ENCODE results near the gene APH1B.

Gene APH1B

DNA sequence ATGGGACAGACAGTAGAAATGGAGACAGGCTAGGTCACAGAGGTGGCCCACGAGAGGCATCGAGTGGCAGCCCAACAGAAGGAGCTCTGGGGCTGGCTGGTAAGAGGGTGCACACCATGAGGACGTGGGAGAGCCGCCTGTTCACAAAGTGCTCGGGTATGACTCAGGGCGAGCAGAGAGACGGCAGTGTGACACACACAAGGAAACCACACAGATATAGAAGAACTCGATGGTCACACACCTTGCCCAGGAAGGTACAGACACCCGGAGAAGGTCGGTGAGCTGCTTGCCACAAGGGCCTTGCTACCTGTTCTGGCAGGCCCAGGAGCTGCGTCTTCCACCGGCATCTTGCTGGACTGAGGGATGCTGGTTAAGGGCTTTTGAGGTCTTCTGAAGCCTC lies 54.1 kb downstream of the APH1B start:
- Histone ChIP-seq H3K9me3 (ENCODE audit: control insufficient read depth, insufficient read depth, low read length) (no peaks in the 10 kb centered on the region), H3K27me3 (ENCODE audit: control insufficient read depth, insufficient read depth, low read length) (no peaks in the 10 kb centered on the region), H3K4me3 (ENCODE audit: low read depth, low read length) (no peak overlapping the region), H3K4me1 (ENCODE audit: control insufficient read depth, insufficient read depth, low read length) (no peaks in the 10 kb centered on the region), H3K9ac (ENCODE audit: low read depth, low read length) (no peak overlapping the region), H3K36me3 (ENCODE audit: control insufficient read depth, insufficient read depth, low read length) (no peaks in the 10 kb centered on the region), H3K27ac (ENCODE audit: low read depth, low read length) (no peak overlapping the region)

DNA sequence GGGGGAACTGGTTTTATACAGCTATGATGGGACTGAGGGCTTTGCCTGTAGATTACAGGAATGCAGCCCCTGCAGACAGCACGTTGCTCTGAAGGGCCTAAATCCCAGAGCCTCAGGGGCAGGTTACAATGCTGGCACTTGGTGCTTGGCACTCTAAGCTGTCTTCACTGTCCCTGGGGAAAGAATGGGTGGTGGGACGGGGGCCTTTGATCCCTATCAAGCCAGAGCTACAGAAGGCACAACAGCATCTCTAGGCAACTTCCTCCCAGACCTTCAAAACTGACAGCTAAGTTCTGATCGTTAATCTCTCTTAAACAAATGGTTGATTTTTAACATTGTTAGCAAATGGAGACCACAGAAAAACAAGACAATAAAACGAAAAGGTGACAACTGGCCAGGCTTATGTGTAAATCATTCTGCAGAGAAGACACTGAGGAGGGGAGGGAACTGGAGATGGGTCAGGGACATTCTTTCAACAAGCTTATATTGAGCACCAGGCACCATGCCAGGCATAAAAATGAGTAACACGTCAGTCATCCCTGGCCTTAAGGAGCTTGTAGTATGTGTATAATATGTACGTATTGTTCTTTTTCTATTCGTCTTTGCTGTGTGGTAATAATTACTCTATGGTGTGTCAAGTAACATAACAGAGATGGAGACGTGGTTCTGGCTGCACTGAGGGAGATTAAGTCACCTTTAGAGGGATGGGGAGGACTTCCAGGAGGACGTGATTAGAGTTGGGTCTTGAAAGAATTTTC lies 55.1 kb downstream of the APH1B start:
- no peak overlapping the region for H3K9ac ChIP-seq (ENCODE audit: low read depth, low read length)
- no peak overlapping the region for H3K4me3 ChIP-seq (ENCODE audit: low read depth, low read length)
- no peak overlapping the region for H3K27ac ChIP-seq (ENCODE audit: low read depth, low read length)
- H3K9me3 ChIP-seq (ENCODE audit: control insufficient read depth, insufficient read depth, low read length): no peaks in the 10 kb centered on the region
- no peaks in the 10 kb centered on the region for H3K36me3 ChIP-seq (ENCODE audit: control insufficient read depth, insufficient read depth, low read length)
- no peaks in the 10 kb centered on the region for H3K4me1 ChIP-seq (ENCODE audit: control insufficient read depth, insufficient read depth, low read length)
- no peaks in the 10 kb centered on the region for H3K27me3 ChIP-seq (ENCODE audit: control insufficient read depth, insufficient read depth, low read length)

DNA sequence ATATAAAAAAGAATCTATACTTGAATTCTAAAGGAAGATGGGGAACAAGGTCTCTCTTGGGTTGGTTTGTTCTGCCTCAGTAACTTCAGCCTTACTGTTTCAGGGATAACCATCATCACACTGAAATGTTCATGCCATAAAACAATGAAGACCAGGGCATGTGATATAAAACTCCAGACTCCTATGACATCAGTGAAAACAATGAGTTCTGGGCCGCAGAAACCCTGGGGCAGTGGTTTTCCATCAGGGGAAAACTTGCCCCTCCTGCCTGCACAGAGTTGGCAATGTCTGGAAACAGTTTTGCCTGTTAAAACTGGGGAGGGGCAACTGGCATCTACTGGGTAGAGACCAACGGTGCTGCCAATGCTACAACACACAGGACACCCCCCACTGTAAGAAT lies 57.4 kb downstream of the APH1B start:
- no peak overlapping the region for H3K9ac ChIP-seq (ENCODE audit: low read depth, low read length)
- H3K27me3 ChIP-seq (ENCODE audit: control insufficient read depth, insufficient read depth, low read length): no peaks in the 10 kb centered on the region
- no peak overlapping the region for H3K27ac ChIP-seq (ENCODE audit: low read depth, low read length)
- no peaks in the 10 kb centered on the region for H3K36me3 ChIP-seq (ENCODE audit: control insufficient read depth, insufficient read depth, low read length)
- no peak overlapping the region for H3K4me3 ChIP-seq (ENCODE audit: low read depth, low read length)
- H3K9me3 ChIP-seq (ENCODE audit: control insufficient read depth, insufficient read depth, low read length): no peaks in the 10 kb centered on the region
- peaks cover 14% of the 10 kb centered on the region for H3K4me1 ChIP-seq (ENCODE audit: control insufficient read depth, insufficient read depth, low read length)

DNA sequence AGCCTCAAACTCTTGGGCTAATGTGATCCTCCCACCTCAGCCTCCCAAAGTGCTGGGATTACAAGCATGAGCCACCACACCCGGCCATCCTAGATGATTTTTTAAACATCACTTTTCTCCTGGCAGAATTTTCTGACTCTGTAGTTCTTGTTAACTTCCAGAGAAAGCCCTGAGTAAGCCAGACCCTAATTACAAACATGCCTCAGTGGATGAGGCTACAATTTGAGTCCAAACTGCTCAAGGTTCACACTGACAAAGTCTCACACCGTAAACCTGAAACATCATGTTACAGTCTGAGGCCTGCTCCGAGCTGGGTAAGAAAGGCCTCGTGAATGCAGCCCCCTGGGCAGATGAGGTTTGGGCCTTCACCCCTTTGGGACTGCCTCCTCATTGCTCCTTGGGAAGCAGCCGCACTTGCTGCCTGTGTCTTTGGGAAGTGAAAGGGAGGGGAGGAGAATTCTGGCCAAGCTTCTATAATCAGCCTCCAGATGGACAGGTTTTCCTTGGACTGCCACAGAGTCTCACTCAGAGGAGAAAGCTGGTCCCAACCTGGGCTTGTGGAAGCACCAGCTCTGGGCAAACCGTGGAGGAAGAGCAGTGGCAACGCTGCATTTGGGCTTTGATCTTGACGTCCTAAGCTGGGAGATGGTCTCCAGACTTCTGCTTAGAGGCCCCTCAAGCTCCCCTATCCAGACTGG lies 58.3 kb downstream of the APH1B start:
- Histone ChIP-seq H3K27me3 (ENCODE audit: control insufficient read depth, insufficient read depth, low read length) (no peaks in the 10 kb centered on the region), H3K9ac (ENCODE audit: low read depth, low read length) (no peak overlapping the region), H3K4me3 (ENCODE audit: low read depth, low read length) (no peak overlapping the region), H3K9me3 (ENCODE audit: control insufficient read depth, insufficient read depth, low read length) (no peaks in the 10 kb centered on the region), H3K36me3 (ENCODE audit: control insufficient read depth, insufficient read depth, low read length) (no peaks in the 10 kb centered on the region), H3K4me1 (ENCODE audit: control insufficient read depth, insufficient read depth, low read length) (peaks cover 22% of the 10 kb centered on the region), H3K27ac (ENCODE audit: low read depth, low read length) (no peak overlapping the region)

DNA sequence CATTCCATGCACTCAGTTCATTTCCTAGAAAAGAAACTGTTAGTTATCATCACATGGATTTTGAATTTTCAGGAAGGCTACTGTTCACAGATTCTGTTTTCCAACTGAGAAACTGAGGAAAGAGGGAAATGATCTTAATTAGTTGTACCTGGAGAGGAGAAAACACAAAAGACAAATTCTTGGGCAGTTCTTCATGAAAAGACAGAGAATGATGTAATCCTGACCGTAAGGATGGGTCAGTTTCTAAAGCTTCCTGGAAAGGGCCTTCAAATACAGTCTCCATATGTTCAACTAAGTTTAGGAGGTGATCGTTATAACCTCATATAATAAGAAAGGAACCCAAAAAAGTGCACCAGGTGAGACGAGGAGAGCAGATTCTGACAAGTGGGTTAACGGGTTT lies 59.6 kb downstream of the APH1B start:
- Histone ChIP-seq H3K9ac (ENCODE audit: low read depth, low read length) (no peak overlapping the region), H3K9me3 (ENCODE audit: control insufficient read depth, insufficient read depth, low read length) (no peaks in the 10 kb centered on the region), H3K36me3 (ENCODE audit: control insufficient read depth, insufficient read depth, low read length) (no peaks in the 10 kb centered on the region), H3K4me3 (ENCODE audit: low read depth, low read length) (no peak overlapping the region), H3K27me3 (ENCODE audit: control insufficient read depth, insufficient read depth, low read length) (no peaks in the 10 kb centered on the region), H3K4me1 (ENCODE audit: control insufficient read depth, insufficient read depth, low read length) (peaks cover 29% of the 10 kb centered on the region), H3K27ac (ENCODE audit: low read depth, low read length) (no peak overlapping the region)

DNA sequence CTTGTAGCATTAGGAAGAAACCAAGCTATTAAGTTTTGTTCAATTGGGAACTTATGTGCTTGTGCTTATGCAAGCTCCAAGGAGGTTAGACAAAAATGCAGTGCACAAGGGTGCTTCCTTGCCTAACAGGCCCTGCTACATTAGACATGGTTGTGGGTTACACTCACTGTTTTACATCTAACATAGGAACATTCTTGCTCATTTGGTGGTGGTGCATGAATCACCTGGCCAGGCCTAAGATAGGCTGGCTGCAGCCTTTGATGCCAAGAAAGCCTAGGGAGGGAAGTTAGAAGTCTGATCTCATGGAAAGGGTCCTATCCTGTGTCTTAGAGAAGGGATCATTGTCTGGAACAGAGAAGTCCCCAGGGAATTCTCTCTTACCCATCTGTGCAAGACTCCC lies 60.8 kb downstream of the APH1B start:
- Histone ChIP-seq H3K36me3 (ENCODE audit: control insufficient read depth, insufficient read depth, low read length) (no peaks in the 10 kb centered on the region), H3K4me3 (ENCODE audit: low read depth, low read length) (no peak overlapping the region), H3K27ac (ENCODE audit: low read depth, low read length) (no peak overlapping the region), H3K9me3 (ENCODE audit: control insufficient read depth, insufficient read depth, low read length) (no peaks in the 10 kb centered on the region), H3K9ac (ENCODE audit: low read depth, low read length) (no peak overlapping the region), H3K27me3 (ENCODE audit: control insufficient read depth, insufficient read depth, low read length) (no peaks in the 10 kb centered on the region), H3K4me1 (ENCODE audit: control insufficient read depth, insufficient read depth, low read length) (peaks cover 29% of the 10 kb centered on the region)

DNA sequence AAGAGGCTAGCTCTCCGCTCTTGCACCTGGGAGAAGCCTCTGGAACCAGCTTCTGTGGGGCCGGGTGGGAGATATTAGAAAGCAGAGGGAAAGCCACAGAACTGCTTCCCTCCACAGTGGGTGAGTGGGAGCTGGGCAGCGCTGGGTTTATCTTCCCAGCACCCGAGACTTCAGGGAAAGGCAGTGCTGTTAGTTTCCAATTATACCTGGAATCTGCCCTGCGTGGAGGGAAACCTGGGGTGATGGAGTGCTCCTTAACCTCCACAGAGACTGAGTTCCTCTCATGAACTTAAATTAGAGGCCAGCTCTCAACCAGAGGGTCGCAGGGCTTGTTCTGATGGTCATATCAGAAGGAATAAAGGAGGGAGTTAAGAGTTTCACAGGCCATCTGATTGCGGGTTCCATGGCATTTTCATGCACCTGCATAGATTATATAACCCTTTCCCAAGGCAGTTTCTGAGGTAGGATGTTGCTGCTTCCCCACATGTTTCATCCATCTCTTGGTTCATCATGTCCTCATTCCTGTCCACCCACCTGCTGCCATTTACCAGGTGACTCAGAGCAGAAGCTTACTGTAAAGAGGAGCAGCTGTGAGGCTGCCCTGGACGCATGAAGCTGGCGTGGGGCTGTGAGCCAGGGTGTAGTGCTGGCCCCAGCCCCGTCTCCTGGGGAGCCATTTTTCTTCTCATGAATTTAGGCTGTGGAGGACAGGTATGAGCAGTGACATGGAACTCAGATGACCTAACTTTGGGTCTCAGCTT lies 61.8 kb downstream of the APH1B start:
- no peaks in the 10 kb centered on the region for H3K27me3 ChIP-seq (ENCODE audit: control insufficient read depth, insufficient read depth, low read length)
- peak overlapping the region; percentile 39; the same call in 1 of the 2 replicates for H3K4me3 ChIP-seq (ENCODE audit: low read depth, low read length)
- peaks cover 29% of the 10 kb centered on the region for H3K4me1 ChIP-seq (ENCODE audit: control insufficient read depth, insufficient read depth, low read length)
- H3K27ac ChIP-seq (ENCODE audit: low read depth, low read length): peak overlapping the region; percentile 49
- H3K36me3 ChIP-seq (ENCODE audit: control insufficient read depth, insufficient read depth, low read length): no peaks in the 10 kb centered on the region
- no peak overlapping the region for H3K9ac ChIP-seq (ENCODE audit: low read depth, low read length)
- H3K9me3 ChIP-seq (ENCODE audit: control insufficient read depth, insufficient read depth, low read length): no peaks in the 10 kb centered on the region

DNA sequence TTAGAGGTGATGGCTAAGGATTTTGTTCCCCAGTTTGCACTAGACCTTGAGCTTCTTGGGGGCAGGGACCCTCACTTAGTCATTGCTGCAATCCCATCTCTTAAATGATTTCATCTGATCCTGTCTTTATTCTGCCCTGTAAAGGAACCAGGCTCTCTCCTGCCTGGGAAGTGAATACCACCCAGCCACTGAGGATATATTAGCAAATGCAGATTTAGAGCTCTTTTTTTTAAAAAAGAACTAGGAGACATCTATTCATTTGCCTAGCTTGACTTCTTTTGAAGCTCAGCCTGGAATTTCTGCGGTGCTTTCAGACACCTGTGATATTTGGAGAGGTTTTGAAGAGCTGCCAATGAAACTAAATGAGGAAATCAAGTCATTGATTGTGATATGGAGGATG lies 62.4 kb downstream of the APH1B start:
- Histone ChIP-seq H3K4me1 (ENCODE audit: control insufficient read depth, insufficient read depth, low read length) (peaks cover 29% of the 10 kb centered on the region), H3K4me3 (ENCODE audit: low read depth, low read length) (peak overlapping the region; percentile 39), H3K27me3 (ENCODE audit: control insufficient read depth, insufficient read depth, low read length) (no peaks in the 10 kb centered on the region), H3K9me3 (ENCODE audit: control insufficient read depth, insufficient read depth, low read length) (no peaks in the 10 kb centered on the region), H3K27ac (ENCODE audit: low read depth, low read length) (peak overlapping the region; percentile 49), H3K36me3 (ENCODE audit: control insufficient read depth, insufficient read depth, low read length) (no peaks in the 10 kb centered on the region), H3K9ac (ENCODE audit: low read depth, low read length) (no peak overlapping the region)

DNA sequence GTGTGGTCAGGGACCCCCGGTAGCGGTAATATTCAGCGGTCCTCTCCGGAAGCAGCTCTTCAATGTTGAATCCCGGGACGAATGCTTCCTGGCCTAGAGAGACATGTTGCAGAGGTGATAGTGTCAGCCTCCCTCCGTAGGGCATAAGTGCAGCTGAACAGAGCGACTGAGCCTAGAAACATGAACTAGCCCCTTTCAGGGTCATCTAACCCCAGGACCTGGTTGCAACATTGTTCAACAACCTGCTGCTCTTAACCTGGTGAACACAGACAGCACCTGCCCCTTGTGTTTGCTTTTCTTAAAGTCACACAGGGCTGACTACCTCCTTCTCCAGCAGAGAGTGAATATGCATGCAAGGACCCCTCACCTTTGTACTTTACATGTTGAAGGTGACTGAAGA lies 62.9 kb downstream of the APH1B start:
- H3K27me3 ChIP-seq (ENCODE audit: control insufficient read depth, insufficient read depth, low read length): no peaks in the 10 kb centered on the region
- peaks cover 29% of the 10 kb centered on the region for H3K4me1 ChIP-seq (ENCODE audit: control insufficient read depth, insufficient read depth, low read length)
- H3K4me3 ChIP-seq (ENCODE audit: low read depth, low read length): peak overlapping the region; percentile 39
- H3K9ac ChIP-seq (ENCODE audit: low read depth, low read length): no peak overlapping the region
- H3K27ac ChIP-seq (ENCODE audit: low read depth, low read length): peak overlapping the region; percentile 49
- no peaks in the 10 kb centered on the region for H3K9me3 ChIP-seq (ENCODE audit: control insufficient read depth, insufficient read depth, low read length)
- no peaks in the 10 kb centered on the region for H3K36me3 ChIP-seq (ENCODE audit: control insufficient read depth, insufficient read depth, low read length)

DNA sequence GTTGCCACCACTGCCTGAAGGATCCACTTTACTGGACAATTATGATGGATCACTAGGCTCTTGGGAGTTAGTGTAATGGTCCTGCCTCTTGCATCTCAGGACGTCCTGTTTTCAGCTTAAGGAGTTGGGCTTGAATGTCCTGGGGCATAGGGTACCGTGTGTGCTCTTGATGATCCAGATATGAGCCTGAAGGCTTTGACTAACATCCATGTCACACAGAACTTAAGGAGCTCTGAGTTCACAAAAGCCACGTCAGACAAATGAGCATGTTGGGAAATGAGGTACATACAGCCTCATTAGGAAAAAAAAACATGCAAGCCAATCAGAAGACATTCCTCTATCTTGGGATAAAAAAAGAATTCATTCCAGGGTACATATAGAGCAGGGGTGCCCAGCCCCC lies 63.5 kb downstream of the APH1B start:
- Histone ChIP-seq H3K27ac (ENCODE audit: low read depth, low read length) (no peak overlapping the region), H3K4me3 (ENCODE audit: low read depth, low read length) (0 out of 2 replicates have a peak overlapping the region, but pooled peaks have one; percentile 39), H3K36me3 (ENCODE audit: control insufficient read depth, insufficient read depth, low read length) (no peaks in the 10 kb centered on the region), H3K4me1 (ENCODE audit: control insufficient read depth, insufficient read depth, low read length) (peaks cover 29% of the 10 kb centered on the region), H3K9ac (ENCODE audit: low read depth, low read length) (no peak overlapping the region), H3K27me3 (ENCODE audit: control insufficient read depth, insufficient read depth, low read length) (no peaks in the 10 kb centered on the region), H3K9me3 (ENCODE audit: control insufficient read depth, insufficient read depth, low read length) (no peaks in the 10 kb centered on the region)

DNA sequence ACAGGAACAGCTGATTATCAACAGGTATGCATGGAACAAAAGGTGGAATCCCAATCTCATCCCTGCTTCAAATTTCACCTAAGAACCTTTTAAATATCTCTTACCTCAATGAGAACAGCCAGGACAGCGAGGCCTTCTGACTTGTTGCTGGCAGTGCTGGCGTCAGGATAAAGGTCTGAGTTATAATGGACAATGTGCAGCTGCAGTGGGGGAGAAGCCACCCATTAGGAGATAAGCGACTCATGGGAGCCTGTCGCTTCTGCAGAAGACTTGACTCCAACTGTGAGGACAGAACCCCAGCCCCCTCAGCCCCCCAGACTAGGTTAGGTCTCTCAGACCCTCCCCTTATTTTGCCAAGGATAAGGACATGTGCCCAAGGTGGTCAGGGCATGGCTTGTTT lies 64.5 kb downstream of the APH1B start:
- no peaks in the 10 kb centered on the region for H3K9me3 ChIP-seq (ENCODE audit: control insufficient read depth, insufficient read depth, low read length)
- peaks cover 29% of the 10 kb centered on the region for H3K4me1 ChIP-seq (ENCODE audit: control insufficient read depth, insufficient read depth, low read length)
- H3K9ac ChIP-seq (ENCODE audit: low read depth, low read length): no peak overlapping the region
- H3K27me3 ChIP-seq (ENCODE audit: control insufficient read depth, insufficient read depth, low read length): no peaks in the 10 kb centered on the region
- H3K27ac ChIP-seq (ENCODE audit: low read depth, low read length): no peak overlapping the region
- H3K36me3 ChIP-seq (ENCODE audit: control insufficient read depth, insufficient read depth, low read length): no peaks in the 10 kb centered on the region
- H3K4me3 ChIP-seq (ENCODE audit: low read depth, low read length): no peak overlapping the region

Measured in HUES48 (cell line).